ENCODE data around the gene MTHFD1L.

Gene MTHFD1L

GRCh38 chr6:150934380-150934779 is 68.9 kb downstream of the MTHFD1L start:
- Mint-ChIP-seq H3K4me1 (no peaks in the 10 kb centered on the region), H3K9me3 (no peaks in the 10 kb centered on the region), H3K36me3 (ENCODE audit: insufficient read depth) (peaks cover 4% of the 10 kb centered on the region), H3K27ac (ENCODE audit: low read depth) (no peak overlapping the region), H3K27me3 (no peaks in the 10 kb centered on the region), H3K4me3 (no peak overlapping the region)
- no peak for ATAC-seq (replicated peaks; ENCODE audit: extremely low read depth, poor library complexity, severe bottlenecking)
- no peak for DNase-seq (ENCODE audit: low spot score in 2 of 2)

DNA sequence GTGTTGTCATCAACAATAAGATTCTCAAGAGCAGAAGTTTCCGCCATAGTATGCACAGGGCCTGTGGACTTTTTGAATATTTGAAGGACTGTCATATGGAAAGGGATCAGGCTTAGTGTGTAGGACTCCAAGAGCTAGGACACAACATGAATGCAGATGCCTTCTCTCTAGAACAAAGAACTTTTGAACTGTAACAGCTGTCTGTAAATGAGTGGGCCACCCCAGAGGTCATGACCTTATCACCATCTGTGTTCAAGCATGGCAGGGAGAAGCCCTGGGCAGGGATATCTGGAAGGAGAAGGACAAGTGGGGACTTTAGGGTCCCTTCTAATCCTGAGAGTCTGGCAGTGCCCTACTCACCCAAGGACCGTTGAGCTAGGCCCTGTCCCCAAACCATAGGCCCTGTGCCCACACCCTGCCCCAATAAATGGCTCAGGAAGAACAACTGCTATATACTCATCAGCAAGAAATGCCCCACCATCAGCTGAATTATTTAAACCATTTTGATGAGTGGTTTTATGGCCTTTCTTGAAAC is 70.6 kb downstream of the MTHFD1L start:
- peaks cover 5% of the 10 kb centered on the region for H3K36me3 Mint-ChIP-seq (ENCODE audit: insufficient read depth)
- H3K4me3 Mint-ChIP-seq = no peak overlapping the region
- no peaks in the 10 kb centered on the region for H3K9me3 Mint-ChIP-seq
- H3K27ac Mint-ChIP-seq (ENCODE audit: low read depth) = no peak overlapping the region
- ATAC-seq (replicated peaks; ENCODE audit: extremely low read depth, poor library complexity, severe bottlenecking) (no peak), DNase-seq (ENCODE audit: low spot score in 2 of 2) (no peak)
- no peaks in the 10 kb centered on the region for H3K27me3 Mint-ChIP-seq
- no peaks in the 10 kb centered on the region for H3K4me1 Mint-ChIP-seq

- Mint-ChIP-seq H3K27me3 (no peaks in the 10 kb centered on the region), H3K4me1 (no peaks in the 10 kb centered on the region), H3K9me3 (no peaks in the 10 kb centered on the region), H3K27ac (ENCODE audit: low read depth) (no peak overlapping the region), H3K4me3 (no peak overlapping the region), H3K36me3 (ENCODE audit: insufficient read depth) (peaks cover 5% of the 10 kb centered on the region)
- DNase-seq (ENCODE audit: low spot score in 2 of 2) = no peak
- ATAC-seq (replicated peaks; ENCODE audit: extremely low read depth, poor library complexity, severe bottlenecking) = no peak
Measured at GRCh38 chr6:150937132-150937906, 71.8 kb downstream of the MTHFD1L start.

- Mint-ChIP-seq H3K36me3 (ENCODE audit: insufficient read depth) (peaks cover 5% of the 10 kb centered on the region), H3K9me3 (no peaks in the 10 kb centered on the region), H3K27me3 (no peaks in the 10 kb centered on the region), H3K4me1 (no peaks in the 10 kb centered on the region), H3K27ac (ENCODE audit: low read depth) (no peak overlapping the region), H3K4me3 (no peak overlapping the region)
- DNase-seq (ENCODE audit: low spot score in 2 of 2) (no peak), ATAC-seq (replicated peaks; ENCODE audit: extremely low read depth, poor library complexity, severe bottlenecking) (no peak)
Measured at GRCh38 chr6:150939399-150939798, 73.9 kb downstream of the MTHFD1L start.

GRCh38 chr6:150940941-150941340 is 75.4 kb downstream of the MTHFD1L start:
- H3K27me3 Mint-ChIP-seq = no peaks in the 10 kb centered on the region
- DNase-seq (ENCODE audit: low spot score in 2 of 2) (no peak), ATAC-seq (replicated peaks; ENCODE audit: extremely low read depth, poor library complexity, severe bottlenecking) (no peak)
- no peaks in the 10 kb centered on the region for H3K4me1 Mint-ChIP-seq
- H3K4me3 Mint-ChIP-seq = no peak overlapping the region
- no peaks in the 10 kb centered on the region for H3K9me3 Mint-ChIP-seq
- H3K36me3 Mint-ChIP-seq (ENCODE audit: insufficient read depth) = peaks cover 5% of the 10 kb centered on the region
- H3K27ac Mint-ChIP-seq (ENCODE audit: low read depth) = no peak overlapping the region

- Mint-ChIP-seq H3K36me3 (ENCODE audit: insufficient read depth) (peaks cover 6% of the 10 kb centered on the region), H3K4me1 (no peaks in the 10 kb centered on the region), H3K9me3 (no peaks in the 10 kb centered on the region), H3K27me3 (no peaks in the 10 kb centered on the region), H3K4me3 (no peak overlapping the region), H3K27ac (ENCODE audit: low read depth) (no peak overlapping the region)
- DNase-seq (ENCODE audit: low spot score in 2 of 2) (no peak), ATAC-seq (replicated peaks; ENCODE audit: extremely low read depth, poor library complexity, severe bottlenecking) (no peak)
Measured at GRCh38 chr6:150949526-150949925, 84.0 kb downstream of the MTHFD1L start.

DNA sequence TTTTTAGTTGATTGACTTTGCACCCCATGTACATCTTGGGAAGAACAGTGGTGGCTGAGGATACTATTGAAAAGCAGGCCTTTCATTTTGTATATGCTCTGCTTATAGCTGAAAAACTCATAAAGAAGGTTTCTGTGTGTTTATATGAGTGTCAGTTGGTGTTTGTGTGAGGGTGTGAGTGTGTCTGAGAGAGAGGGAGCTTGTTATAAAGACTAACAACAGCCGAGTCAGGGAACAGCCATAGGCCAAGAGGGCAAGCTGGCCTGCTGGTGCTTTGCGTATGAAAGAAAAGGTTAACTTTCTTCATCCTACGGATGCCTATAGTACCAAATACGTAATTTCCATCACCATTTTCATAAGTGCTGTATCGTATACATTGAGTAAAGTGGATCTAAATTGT is 88.3 kb downstream of the MTHFD1L start:
- H3K4me1 Mint-ChIP-seq = no peaks in the 10 kb centered on the region
- ATAC-seq (replicated peaks; ENCODE audit: extremely low read depth, poor library complexity, severe bottlenecking) (no peak), DNase-seq (ENCODE audit: low spot score in 2 of 2) (no peak)
- no peaks in the 10 kb centered on the region for H3K27me3 Mint-ChIP-seq
- H3K9me3 Mint-ChIP-seq = no peaks in the 10 kb centered on the region
- H3K27ac Mint-ChIP-seq (ENCODE audit: low read depth) = no peak overlapping the region
- H3K36me3 Mint-ChIP-seq (ENCODE audit: insufficient read depth) = peaks cover 4% of the 10 kb centered on the region
- no peak overlapping the region for H3K4me3 Mint-ChIP-seq

- ATAC-seq (replicated peaks; ENCODE audit: extremely low read depth, poor library complexity, severe bottlenecking) = no peak
- Mint-ChIP-seq H3K4me3 (no peak overlapping the region), H3K36me3 (ENCODE audit: insufficient read depth) (no peaks in the 10 kb centered on the region), H3K4me1 (no peaks in the 10 kb centered on the region), H3K27me3 (no peaks in the 10 kb centered on the region), H3K27ac (ENCODE audit: low read depth) (no peak overlapping the region), H3K9me3 (no peaks in the 10 kb centered on the region)
- no peak for DNase-seq (ENCODE audit: low spot score in 2 of 2)
Measured at GRCh38 chr6:150959166-150959565, 93.7 kb downstream of the MTHFD1L start.

- Mint-ChIP-seq H3K27ac (ENCODE audit: low read depth) (no peak overlapping the region), H3K36me3 (ENCODE audit: insufficient read depth) (peaks cover 3% of the 10 kb centered on the region), H3K9me3 (no peaks in the 10 kb centered on the region), H3K4me3 (no peak overlapping the region), H3K27me3 (no peaks in the 10 kb centered on the region), H3K4me1 (no peaks in the 10 kb centered on the region)
- no peak for ATAC-seq (replicated peaks; ENCODE audit: extremely low read depth, poor library complexity, severe bottlenecking)
- no peak for DNase-seq (ENCODE audit: low spot score in 2 of 2)
Measured at GRCh38 chr6:150962436-150962835, 96.9 kb downstream of the MTHFD1L start.

DNA sequence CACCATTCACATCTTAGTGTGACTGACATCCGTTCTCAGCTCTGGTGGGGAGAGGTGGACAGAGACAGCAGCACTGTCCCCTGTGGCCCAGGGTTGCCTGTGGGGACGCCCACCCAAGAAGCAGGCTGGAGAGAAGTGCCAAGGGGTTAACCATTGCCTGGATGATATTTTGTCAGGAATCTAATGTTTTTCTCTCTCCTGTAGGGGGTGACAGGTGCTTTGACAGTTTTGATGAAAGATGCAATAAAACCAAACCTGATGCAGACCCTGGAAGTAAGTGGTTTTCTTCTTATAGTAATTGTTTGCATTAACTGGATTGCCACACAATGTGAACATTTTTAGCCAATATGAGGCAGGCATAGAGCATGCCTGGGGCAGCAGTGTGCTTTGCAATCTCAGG is 99.3 kb downstream of the MTHFD1L start:
- H3K4me1 Mint-ChIP-seq = no peaks in the 10 kb centered on the region
- ATAC-seq (replicated peaks; ENCODE audit: extremely low read depth, poor library complexity, severe bottlenecking) (no peak), DNase-seq (ENCODE audit: low spot score in 2 of 2) (no peak)
- H3K4me3 Mint-ChIP-seq = no peak overlapping the region
- no peaks in the 10 kb centered on the region for H3K27me3 Mint-ChIP-seq
- no peak overlapping the region for H3K27ac Mint-ChIP-seq (ENCODE audit: low read depth)
- no peaks in the 10 kb centered on the region for H3K9me3 Mint-ChIP-seq
- peaks cover 3% of the 10 kb centered on the region for H3K36me3 Mint-ChIP-seq (ENCODE audit: insufficient read depth)

DNA sequence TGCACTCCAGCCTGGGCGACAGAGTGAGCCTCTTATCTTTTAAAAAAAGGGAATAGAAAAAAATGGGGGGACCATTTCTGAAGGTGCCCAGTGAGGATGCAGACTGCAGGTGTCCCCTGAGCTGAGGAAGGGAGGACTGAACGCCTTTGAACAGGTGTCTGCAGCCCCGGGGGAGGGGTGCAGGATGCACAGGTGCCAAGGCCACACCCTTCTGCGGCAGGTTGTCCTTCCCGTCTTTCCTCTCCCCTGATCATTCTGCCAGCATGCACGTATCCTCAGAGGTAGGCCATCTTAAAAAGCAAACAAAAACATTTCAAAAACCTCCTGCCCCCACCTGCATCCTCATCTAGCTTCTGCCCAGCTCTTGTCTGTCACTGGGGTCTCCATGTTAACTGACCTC is 101.3 kb downstream of the MTHFD1L start:
- H3K36me3 Mint-ChIP-seq (ENCODE audit: insufficient read depth) = peaks cover 3% of the 10 kb centered on the region
- no peaks in the 10 kb centered on the region for H3K4me1 Mint-ChIP-seq
- DNase-seq (ENCODE audit: low spot score in 2 of 2) (no peak), ATAC-seq (replicated peaks; ENCODE audit: extremely low read depth, poor library complexity, severe bottlenecking) (no peak)
- H3K27ac Mint-ChIP-seq (ENCODE audit: low read depth) = no peak overlapping the region
- no peaks in the 10 kb centered on the region for H3K27me3 Mint-ChIP-seq
- no peaks in the 10 kb centered on the region for H3K9me3 Mint-ChIP-seq
- no peak overlapping the region for H3K4me3 Mint-ChIP-seq

DNA sequence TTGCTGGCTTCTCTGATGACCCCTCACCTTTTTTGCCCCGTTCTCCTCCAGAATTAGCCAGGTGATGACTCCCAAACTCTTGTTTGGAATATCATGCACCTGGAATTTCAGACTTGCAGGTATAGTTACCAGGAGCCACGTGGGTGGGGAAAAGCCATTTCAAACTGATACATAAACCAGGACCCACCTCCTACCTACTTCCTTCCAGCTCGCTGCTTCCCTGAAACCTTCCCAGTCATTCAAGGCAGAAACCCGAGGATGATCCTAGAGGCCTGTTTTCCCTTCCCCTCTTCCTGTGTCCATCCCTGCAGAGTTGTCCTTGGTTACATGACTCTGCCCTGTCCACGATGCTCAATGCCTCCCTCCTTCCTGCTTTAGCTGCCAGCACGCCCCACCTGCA is 101.9 kb downstream of the MTHFD1L start:
- no peaks in the 10 kb centered on the region for H3K9me3 Mint-ChIP-seq
- no peaks in the 10 kb centered on the region for H3K4me1 Mint-ChIP-seq

DNA sequence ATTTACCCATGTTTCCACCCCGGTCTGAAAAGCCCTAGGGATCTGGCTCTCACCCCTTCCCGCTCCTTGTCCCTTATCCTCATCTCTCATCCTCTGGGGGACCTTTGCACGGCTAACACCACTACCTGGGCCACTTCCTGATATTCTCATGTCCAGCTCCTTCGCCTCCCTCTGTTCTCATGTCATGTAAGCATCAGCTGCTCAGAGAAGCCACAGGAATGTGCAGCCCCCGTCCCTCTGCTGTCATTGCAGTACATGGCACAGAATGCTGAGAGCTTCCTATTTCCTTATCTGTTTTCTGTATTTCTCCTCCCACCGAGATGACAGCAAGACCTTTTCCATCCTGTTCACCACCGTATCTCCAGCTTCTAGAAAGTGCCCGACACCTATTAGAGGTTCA is 102.4 kb downstream of the MTHFD1L start:
- Mint-ChIP-seq H3K36me3 (ENCODE audit: insufficient read depth) (peaks cover 3% of the 10 kb centered on the region), H3K27me3 (no peaks in the 10 kb centered on the region), H3K9me3 (no peaks in the 10 kb centered on the region), H3K4me1 (no peaks in the 10 kb centered on the region), H3K27ac (ENCODE audit: low read depth) (no peak overlapping the region), H3K4me3 (no peak overlapping the region)
- ATAC-seq (replicated peaks; ENCODE audit: extremely low read depth, poor library complexity, severe bottlenecking) = no peak
- DNase-seq (ENCODE audit: low spot score in 2 of 2) = no peak

More for the DNA sequence above, 101.9 kb downstream of the MTHFD1L start:
- no peak overlapping the region for H3K4me3 Mint-ChIP-seq
- peaks cover 3% of the 10 kb centered on the region for H3K36me3 Mint-ChIP-seq (ENCODE audit: insufficient read depth)
- ATAC-seq (replicated peaks; ENCODE audit: extremely low read depth, poor library complexity, severe bottlenecking) (no peak), DNase-seq (ENCODE audit: low spot score in 2 of 2) (no peak)
- H3K27me3 Mint-ChIP-seq = no peaks in the 10 kb centered on the region
- H3K27ac Mint-ChIP-seq (ENCODE audit: low read depth) = no peak overlapping the region
